Keratinocyte (primary cell): ENCODE measurements around the gene EIF6. TPM values are rescaled to one million over a fixed set of nuclear protein-coding genes. Genes with fewer than 3 reads are reported as not detected.
A peak's percentile ranks its signal among the peaks of the same experiment; 100 is the strongest.

Experiments
- DNase-seq: peaks from one replicate; pipeline ENCODE4 v3.0.0-alpha.2; 2011; ENCODE audit warnings: low read depth, missing footprints, low spot score
- FAIRE-seq: peaks from 2 replicates; lab custom pipeline; 2011; peaks lifted over from hg19 to GRCh38; lab: Jason Lieb, UNC
- H2AFZ ChIP-seq: 2 replicates; pipeline ENCODE4 v1.6.0; 2012; ENCODE audit warnings: low read length, control low read depth, inconsistent platforms; ENCODE audit not compliant: control insufficient read depth
- H3K27ac ChIP-seq: 2 replicates; pipeline ENCODE4 v1.5.1; 2011; ENCODE audit warnings: low read length; ENCODE audit not compliant: control insufficient read depth, insufficient read depth
- H3K27me3 ChIP-seq: 3 replicates; pipeline ENCODE4 v1.6.0; 2011; ENCODE audit warnings: low read length; ENCODE audit not compliant: control insufficient read depth, insufficient read depth; ENCODE audit errors: extremely low read depth
- H3K36me3 ChIP-seq, 2 experiments: 2 replicates in 1 of 2; 3 replicates in 1 of 2; pipeline ENCODE4 v1.5.1; 2011; ENCODE audit warnings: low read length in 2 of 2, mild to moderate bottlenecking in 1 of 2; ENCODE audit not compliant: control insufficient read depth in 2 of 2, insufficient read depth in 2 of 2; ENCODE audit errors: extremely low read depth in 1 of 2
- H3K4me1 ChIP-seq: 3 replicates; pipeline ENCODE4 v1.5.1; 2011; ENCODE audit warnings: low read length; ENCODE audit not compliant: control insufficient read depth, insufficient read depth; ENCODE audit errors: extremely low read depth
- H3K4me2 ChIP-seq: 3 replicates; pipeline ENCODE4 v1.6.0; 2011; ENCODE audit warnings: low read depth, low read length; ENCODE audit not compliant: control insufficient read depth, insufficient read depth; ENCODE audit errors: extremely low read depth
- H3K4me3 ChIP-seq, 3 experiments: fragments of 200-600 bp in 1 of 3; sonication (generic) in 1 of 3; 2 replicates in 2 of 3; 3 replicates in 1 of 3; pipeline ENCODE4 v1.5.1; 2011 to 2016; ENCODE audit warnings: low read length in 3 of 3, mild to moderate bottlenecking in 3 of 3, control low read depth in 2 of 3, inconsistent platforms in 1 of 3, low read depth in 1 of 3, mixed read lengths in 1 of 3, mixed run types in 1 of 3, moderate library complexity in 1 of 3; ENCODE audit not compliant: control insufficient read depth in 2 of 3, insufficient read depth in 2 of 3; ENCODE audit errors: extremely low read depth in 1 of 3
- H3K79me2 ChIP-seq: 2 replicates; pipeline ENCODE4 v1.6.0; 2012; ENCODE audit warnings: low read length; ENCODE audit not compliant: control insufficient read depth, insufficient read depth
- H3K9ac ChIP-seq: 3 replicates; pipeline ENCODE4 v1.6.0; 2011; ENCODE audit warnings: low read length; ENCODE audit not compliant: control insufficient read depth, insufficient read depth; ENCODE audit errors: extremely low read depth
- H3K9me1 ChIP-seq: 3 replicates; pipeline ENCODE4 v1.6.0; 2011; ENCODE audit warnings: low read length; ENCODE audit not compliant: control insufficient read depth, insufficient read depth; ENCODE audit errors: extremely low read depth
- H3K9me3 ChIP-seq: 2 replicates; pipeline ENCODE4 v1.5.1; 2012; ENCODE audit warnings: low read depth, low read length; ENCODE audit not compliant: control insufficient read depth
- H4K20me1 ChIP-seq: 3 replicates; pipeline ENCODE4 v1.6.0; 2011; ENCODE audit warnings: low read length; ENCODE audit not compliant: control insufficient read depth, insufficient read depth; ENCODE audit errors: extremely low read depth
- CTCF ChIP-seq, 3 experiments: IDR thresholded peaks in 1 of 3; conservative IDR thresholded peaks in 1 of 3; optimal IDR thresholded peaks in 1 of 3; 2 replicates in 2 of 3; 3 replicates in 1 of 3; pipeline versions ENCODE3 to v1.5.1; 2011; ENCODE audit warnings: low read length in 3 of 3, mild to moderate bottlenecking in 3 of 3, moderate library complexity in 2 of 3, control low read depth in 1 of 3, inconsistent platforms in 1 of 3; ENCODE audit not compliant: insufficient read depth in 2 of 3; ENCODE audit errors: extremely low read depth in 1 of 3
- EZH2 ChIP-seq: IDR thresholded peaks from one replicate; pipeline ENCODE4 v1.6.1; 2012; ENCODE audit warnings: inconsistent platforms, mild to moderate bottlenecking, low read length, moderate library complexity
- dilution Hi-C: fragments of 300-500 bp; cut with MboI; formaldehyde crosslinking; loops from one replicate; pipeline ENCODE4 v1.7.0; 2020; ENCODE audit warnings: low sequenced_read_pairs; ENCODE audit not compliant: extremely low pct_ligation_motif_present
- polyA plus RNA-seq, 5 experiments: library from polyadenylated mRNA; depleted of rRNA in 3 of 5; stranded (reverse) in 3 of 5; stranded (forward) in 1 of 5; unstranded in 1 of 5; fragments of >200 nt; gene quantifications; 1 replicate in 1 of 5; 2 replicates in 3 of 5; 3 replicates in 1 of 5; pipeline versions ENCODE4 v1.2.1 to v1.2.3, GENCODE V29; 2011 to 2012; ENCODE audit warnings: missing spikeins in 2 of 5, low read depth in 1 of 5, low replicate concordance in 1 of 5

The EIF6 gene
- polyA plus RNA-seq, 1 donor (not counting 4 experiments of a cell fraction or from before 2014, with no cell fraction given) = 206 TPM

- Histone ChIP-seq H3K9ac (peak overlapping the region; percentile 30), H3K79me2 (peaks cover 45% of the 10 kb centered on the region), H4K20me1 (peaks cover 6% of the 10 kb centered on the region), H3K4me1 (peaks cover 40% of the 10 kb centered on the region), H3K4me2 (peak overlapping the region; percentile 59), H3K27me3 (no peaks in the 10 kb centered on the region), H3K9me1 (peaks cover 2% of the 10 kb centered on the region), H3K4me3 (no peak overlapping the region), H3K36me3 (peaks cover 29 to 76% of the 10 kb centered on the region in 2 experiments), H3K9me3 (no peaks in the 10 kb centered on the region), H3K27ac (peak overlapping the region; percentile 65), H2AFZ (no peak overlapping the region)
- no peak for TF ChIP-seq EZH2
- TF ChIP-seq CTCF (optimal IDR thresholded peaks at IDR 0.05 in 1 of 3, IDR thresholded peaks at IDR 0.05 in 1 of 3, conservative IDR thresholded peaks at IDR 0.05 in 1 of 3; ENCODE audit: extremely low read depth in 1 of 3, insufficient read depth in 2 of 3, low read length in 3 of 3) = no peak
- DNase-seq (no peak), FAIRE-seq (peak; percentile 43)
- dilution Hi-C loops = no loop called here
These were observed 5.5 kb downstream of the EIF6 start for GRCh38 chr20:35279040-35279439.

DNA sequence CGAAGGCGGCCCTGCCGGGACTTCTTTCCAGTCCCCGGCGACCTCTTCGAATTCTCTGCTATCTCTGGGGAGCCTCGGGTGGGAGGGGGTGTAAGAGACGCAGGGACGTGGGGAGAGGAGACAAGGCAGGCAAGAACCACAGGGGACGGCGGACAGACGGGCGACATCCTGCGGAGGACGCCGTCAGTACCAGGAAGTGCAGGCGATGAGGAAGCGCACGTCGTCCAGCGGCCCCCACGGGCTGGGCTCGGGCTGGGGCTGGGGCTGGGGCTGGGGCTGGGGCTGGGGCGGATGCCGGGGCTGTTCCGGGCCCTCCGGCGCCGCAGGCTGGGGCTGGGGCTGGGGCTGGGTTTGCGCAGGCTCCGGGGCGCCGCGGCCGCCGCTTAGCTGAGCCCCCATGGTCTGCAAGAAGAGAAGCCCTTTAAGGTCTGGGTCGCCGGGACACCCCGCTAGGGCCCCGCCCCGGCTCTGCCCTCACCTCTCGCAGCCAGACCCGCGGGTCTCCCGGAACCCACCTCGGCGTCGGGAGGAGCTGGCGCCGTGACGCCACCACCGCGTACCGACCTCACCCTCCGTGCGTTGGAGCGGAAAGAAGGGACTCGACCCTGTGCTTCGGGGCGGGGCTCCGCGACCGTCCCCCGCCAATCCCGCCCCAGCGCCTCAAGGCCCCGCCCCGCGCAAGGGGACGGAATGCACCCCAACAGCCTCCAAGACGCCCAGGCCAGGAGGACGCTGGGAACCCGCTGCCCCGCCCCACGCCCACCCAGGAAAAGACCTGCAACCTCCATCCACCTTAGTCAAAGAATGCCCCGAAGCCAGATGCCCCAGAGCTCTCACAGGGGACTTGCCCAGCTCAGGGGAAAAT lies 6.8 kb downstream of the EIF6 start, which contains the start of gene MMP24OS:
TSS of gene MMP24OS (minus strand) at position 592 of the 865 bp plus-strand sequence. CDS start at position 399, 193 bp downstream.
- Histone ChIP-seq H3K4me2 (peak within 1 kb of the TSS; percentile 83), H3K27me3 (no peaks in the 10 kb centered on the region), H2AFZ (no peak within 1 kb of the TSS), H3K9me1 (peaks cover 2% of the 10 kb centered on the region), H3K36me3 (peaks cover 29 to 66% of the 10 kb centered on the region in 2 experiments), H3K79me2 (peaks cover 32% of the 10 kb centered on the region), H3K4me3 (peak within 1 kb of the TSS; percentile 69 to 84 (median 70)), H3K9ac (peak within 1 kb of the TSS; percentile 84), H3K4me1 (peaks cover 35% of the 10 kb centered on the region), H4K20me1 (peaks cover 6% of the 10 kb centered on the region), H3K9me3 (no peaks in the 10 kb centered on the region), H3K27ac (peak within 1 kb of the TSS; percentile 67)
- dilution Hi-C loops = no loop called here
- no peak for TF ChIP-seq EZH2
- TF ChIP-seq CTCF (optimal IDR thresholded peaks at IDR 0.05 in 1 of 3, IDR thresholded peaks at IDR 0.05 in 1 of 3, conservative IDR thresholded peaks at IDR 0.05 in 1 of 3; ENCODE audit: extremely low read depth in 1 of 3, insufficient read depth in 2 of 3, low read length in 3 of 3) = peak in 2 of 3 experiments; percentile 30 to 78
- peak; percentile 77 for DNase-seq
- FAIRE-seq = no peak
